Natural killer cell (primary cell): ENCODE measurements around the gene RPS6KL1. TPM values are rescaled to one million over a fixed set of nuclear protein-coding genes. Genes with fewer than 3 reads are reported as not detected.

ENCODE experiments used
- ATAC-seq, 3 donors: fragments of 150-1000 bp in 2 of 3; fragments of 200-7000 bp in 1 of 3; cut with Tn5 transposase; 1 replicate in 1 of 3; 2 replicates in 2 of 3; pipeline ENCODE4 v1.10.0; 2021; ENCODE audit warnings: mild to moderate bottlenecking in 2 of 3, moderate library complexity in 2 of 3
- DNase-seq, 2 donors: peaks; one replicate each; pipeline versions ENCODE4 v3.0.0 to v3.0.0-alpha.2; 2013 to 2021; ENCODE audit warnings: mixed read lengths in 1 of 2
- H3K27ac ChIP-seq: one replicate; pipeline ENCODE4 v1.5.1; 2013; ENCODE audit warnings: mild to moderate bottlenecking, low read length
- H3K27me3 ChIP-seq: one replicate; pipeline ENCODE4 v1.6.1; 2013; ENCODE audit warnings: low read length; ENCODE audit not compliant: control insufficient read depth, insufficient read depth
- H3K36me3 ChIP-seq: one replicate; pipeline ENCODE4 v1.6.1; 2013; ENCODE audit warnings: low read length; ENCODE audit not compliant: control insufficient read depth, insufficient read depth
- H3K4me1 ChIP-seq: one replicate; pipeline ENCODE4 v1.6.1; 2013; ENCODE audit warnings: low read length; ENCODE audit not compliant: control insufficient read depth, insufficient read depth
- H3K4me3 ChIP-seq: one replicate; pipeline ENCODE4 v1.5.1; 2013; ENCODE audit warnings: low read length
- H3K9me3 ChIP-seq: one replicate; pipeline ENCODE4 v1.6.1; 2013; ENCODE audit warnings: low read length; ENCODE audit not compliant: control insufficient read depth, insufficient read depth
- H3K27ac Mint-ChIP-seq, 2 donors: one replicate each; pipeline ENCODE4 v1.8.0; 2022; ENCODE audit warnings: mild to moderate bottlenecking in 2 of 2, mixed read lengths in 2 of 2, moderate library complexity in 1 of 2
- H3K27me3 Mint-ChIP-seq, 2 donors: one replicate each; pipeline ENCODE4 v1.8.0; 2022; ENCODE audit warnings: low read depth in 2 of 2, mixed read lengths in 2 of 2
- H3K36me3 Mint-ChIP-seq: one replicate; pipeline ENCODE4 v1.8.0; 2022; ENCODE audit warnings: mixed read lengths
- H3K4me1 Mint-ChIP-seq, 2 donors: one replicate each; pipeline ENCODE4 v1.8.0; 2022; ENCODE audit warnings: mixed read lengths in 2 of 2
- H3K4me3 Mint-ChIP-seq: one replicate; pipeline ENCODE4 v1.8.0; 2022; ENCODE audit warnings: mild to moderate bottlenecking, moderate library complexity, mixed read lengths
- H3K9me3 Mint-ChIP-seq, 2 donors: one replicate each; pipeline ENCODE4 v1.8.0; 2022; ENCODE audit warnings: mixed read lengths in 2 of 2
- CTCF ChIP-seq: fragments of 200-600 bp; IDR thresholded peaks from one replicate; pipeline ENCODE4 v1.8.0; 2022; ENCODE audit warnings: antibody characterized with exemption
- WGBS: methylation state at CpG from one replicate; pipeline ENCODE4 v1.1.7; 2013; ENCODE audit warnings: missing lambda C conversion rate; ENCODE audit not compliant: insufficient coverage; 5-methylcytosine and 5-hydroxymethylcytosine counted together
- intact Hi-C: fragments of 100-400 bp; cut with micrococcal nuclease; formaldehyde crosslinking; loops from one replicate; pipeline ENCODE4 v1.14.2; 2022
- total RNA-seq, 4 donors: library from RNA; stranded (reverse); fragments of 120-200 nt in 1 of 4; gene quantifications; one replicate each; pipeline versions ENCODE4 v1.2.3 to v1.2.4, GENCODE V29; 2013 to 2022

The RPS6KL1 gene
- total RNA-seq, 3 donors from 2014 or later (not counting 1 experiment from before 2014, with no cell fraction given) = 1.9 to 7.9 (median 2.9) TPM

GRCh38 chr14:74886001-74886400 lies 37.1 kb downstream of the RPS6KL1 start:
- Mint-ChIP-seq H3K27me3 (no peaks in the 10 kb centered on the region), H3K4me3 (no peak overlapping the region), H3K36me3 (peaks cover 9% of the 10 kb centered on the region), H3K27ac (peak overlapping the region; percentile 97 to 98), H3K4me1 (peaks cover 60 to 65% of the 10 kb centered on the region in 2 donors), H3K9me3 (no peaks in the 10 kb centered on the region)
- intact Hi-C loops = no loop called here
- ATAC-seq = no peak
- H3K36me3 ChIP-seq = peaks cover 30% of the 10 kb centered on the region
- TF ChIP-seq CTCF = no peak
- H3K27ac ChIP-seq = no peak overlapping the region
- no peaks in the 10 kb centered on the region for H3K9me3 ChIP-seq
- H3K4me1 ChIP-seq = peaks cover 30% of the 10 kb centered on the region
- WGBS = 92% methylated on average over 2 of the region's 3 CpGs
- no peak overlapping the region for H3K4me3 ChIP-seq
- DNase-seq = no peak
- H3K27me3 ChIP-seq = no peaks in the 10 kb centered on the region

GRCh38 chr14:74882103-74882920 lies 40.7 kb downstream of the RPS6KL1 start:
- H3K9me3 Mint-ChIP-seq = no peaks in the 10 kb centered on the region
- Histone ChIP-seq H3K27ac (peak overlapping the region; percentile 61), H3K36me3 (peaks cover 15% of the 10 kb centered on the region), H3K4me3 (peak overlapping the region; percentile 61), H3K27me3 (no peaks in the 10 kb centered on the region), H3K9me3 (no peaks in the 10 kb centered on the region), H3K4me1 (peaks cover 28% of the 10 kb centered on the region)
- H3K36me3 Mint-ChIP-seq = peaks cover 9% of the 10 kb centered on the region
- no peak for TF ChIP-seq CTCF
- DNase-seq = peak in 1 of 2 donors; percentile 83
- no peaks in the 10 kb centered on the region for H3K27me3 Mint-ChIP-seq
- intact Hi-C loops = loop anchor here (2.0 kb wide), 1 partner anchor 44 kb away; no protein-coding TSS in a partner anchor
- H3K4me3 Mint-ChIP-seq = peak overlapping the region; percentile 100
- 1% methylated on average over 49 of the region's 49 CpGs for WGBS
- peak; percentile 52 to 59 (median 53) for ATAC-seq
- peaks cover 55 to 57% of the 10 kb centered on the region in 2 donors for H3K4me1 Mint-ChIP-seq
- peak overlapping the region; percentile 97 to 98 for H3K27ac Mint-ChIP-seq

- Histone ChIP-seq H3K4me3 (peak within 1 kb of the TSS; percentile 61), H3K27ac (peak within 1 kb of the TSS; percentile 61), H3K9me3 (no peaks in the 10 kb centered on the region), H3K36me3 (peaks cover 13% of the 10 kb centered on the region), H3K4me1 (peaks cover 31% of the 10 kb centered on the region), H3K27me3 (no peaks in the 10 kb centered on the region)
- H3K4me3 Mint-ChIP-seq = peak within 1 kb of the TSS; percentile 100
- intact Hi-C loops = loop anchor here (2.0 kb wide), 1 partner anchor 43 kb away; no protein-coding TSS in a partner anchor
- no peaks in the 10 kb centered on the region for H3K27me3 Mint-ChIP-seq
- TF ChIP-seq CTCF = no peak
- H3K4me1 Mint-ChIP-seq = peaks cover 57 to 58% of the 10 kb centered on the region in 2 donors
- WGBS = under 1% methylated on average over 53 of the region's 53 CpGs
- peak within 1 kb of the TSS; percentile 97 to 98 for H3K27ac Mint-ChIP-seq
- ATAC-seq (peak; percentile 91 to 95 (median 95)), DNase-seq (peak; percentile 87 to 91)
- no peaks in the 10 kb centered on the region for H3K9me3 Mint-ChIP-seq
- peaks cover 9% of the 10 kb centered on the region for H3K36me3 Mint-ChIP-seq
These were observed 41.5 kb downstream of the RPS6KL1 start, which contains the start of gene DLST for GRCh38 chr14:74881431-74882102. TSS of gene DLST (plus strand) at chr14:74881916. CDS start at chr14:74881954, 38 bp downstream.
